T-cell (primary cell): ENCODE measurements around the gene ISY1. TPM values are rescaled to one million over a fixed set of nuclear protein-coding genes. Genes with fewer than 3 reads are reported as not detected.
"Not testable (repeated sequence)": the region's sequence is repeated elsewhere in the genome, so short reads cannot be mapped to it uniquely, and the experiment has no call there.

ENCODE experiments used
- ATAC-seq, 4 experiments: fragments of 200-7000 bp in 3 of 4; fragments of 150-1000 bp in 1 of 4; cut with Tn5 transposase; replicated peaks in 1 of 4; 1 replicate in 3 of 4; 2 replicates in 1 of 4; pipeline ENCODE4 v1.10.0; 2021; ENCODE audit warnings: moderate library complexity in 3 of 4, mild to moderate bottlenecking in 2 of 4, moderate number of reproducible peaks in 1 of 4
- CTCF ChIA-PET, 2 donors: fragments of 300-600 bp; sonication (Branson Sonifier 250); formaldehyde crosslinking; loops; one replicate each; lab custom pipeline; 2022; ENCODE audit warnings: antibody characterized with exemption in 2 of 2; lab: Charles Lee
- POLR2A ChIA-PET, 2 donors: fragments of 300-600 bp; sonication (Branson Sonifier 250); formaldehyde crosslinking; loops; one replicate each; lab custom pipeline; 2022; ENCODE audit warnings: antibody characterized with exemption in 2 of 2; lab: Charles Lee
- DNase-seq, 35 experiments: peaks; one replicate each; pipeline versions ENCODE4 v3.0.0 to v3.0.0-alpha.2; 2013 to 2023
- H3K27ac ChIP-seq: one replicate; pipeline ENCODE4 v1.5.1; 2013; ENCODE audit warnings: low read length
- H3K27me3 ChIP-seq, 2 experiments: replicated peaks in 1 of 2; 1 replicate in 1 of 2; 2 replicates in 1 of 2; pipeline versions ENCODE4 v1.6.1 to v1.7.0; 2013; ENCODE audit warnings: low read length in 1 of 2, mixed read lengths in 1 of 2; ENCODE audit not compliant: control insufficient read depth in 2 of 2, insufficient read depth in 2 of 2; ENCODE audit errors: extremely low read depth in 1 of 2
- H3K36me3 ChIP-seq, 2 donors: 1 replicate in 1 of 2; 2 replicates in 1 of 2; pipeline versions ENCODE4 v1.6.1 to v1.7.0; 2013; ENCODE audit warnings: low read length in 1 of 2; ENCODE audit not compliant: control insufficient read depth in 2 of 2, insufficient read depth in 1 of 2; ENCODE audit errors: extremely low read depth in 1 of 2
- H3K4me1 ChIP-seq, 2 experiments: 1 replicate in 1 of 2; 2 replicates in 1 of 2; pipeline versions ENCODE4 v1.6.1 to v1.7.0; 2013; ENCODE audit warnings: low read length in 2 of 2, mixed read lengths in 1 of 2; ENCODE audit not compliant: insufficient read depth in 2 of 2, control insufficient read depth in 1 of 2; ENCODE audit errors: extremely low read depth in 1 of 2
- H3K4me3 ChIP-seq, 2 donors: 1 replicate in 1 of 2; 2 replicates in 1 of 2; pipeline versions ENCODE4 v1.5.1 to v1.7.0; 2013; ENCODE audit warnings: mild to moderate bottlenecking in 2 of 2, low read length in 1 of 2, moderate library complexity in 1 of 2; ENCODE audit not compliant: control insufficient read depth in 1 of 2; ENCODE audit errors: extremely low read depth in 1 of 2
- H3K9me3 ChIP-seq: 2 replicates; pipeline ENCODE4 v1.7.0; 2013
- H3K27ac Mint-ChIP-seq, 2 donors: one replicate each; pipeline ENCODE4 v1.8.0; 2020 to 2021; ENCODE audit warnings: mild to moderate bottlenecking in 2 of 2, mixed read lengths in 2 of 2
- H3K27me3 Mint-ChIP-seq, 2 donors: one replicate each; pipeline ENCODE4 v1.8.0; 2021 to 2022; ENCODE audit warnings: mixed read lengths in 2 of 2
- H3K36me3 Mint-ChIP-seq: one replicate; pipeline ENCODE4 v1.8.0; 2021; ENCODE audit warnings: mixed read lengths
- H3K4me1 Mint-ChIP-seq, 3 donors: one replicate each; pipeline ENCODE4 v1.8.0; 2020 to 2022; ENCODE audit warnings: mixed read lengths in 3 of 3, mild to moderate bottlenecking in 1 of 3
- H3K4me3 Mint-ChIP-seq, 3 donors: one replicate each; pipeline ENCODE4 v1.8.0; 2020 to 2022; ENCODE audit warnings: mild to moderate bottlenecking in 3 of 3, mixed read lengths in 3 of 3, moderate library complexity in 3 of 3
- H3K9me3 Mint-ChIP-seq, 3 donors: one replicate each; pipeline ENCODE4 v1.8.0; 2020 to 2022; ENCODE audit warnings: mixed read lengths in 3 of 3
- WGBS: methylation state at CpG from one replicate; pipeline ENCODE4 v1.1.5; 2013; ENCODE audit warnings: missing lambda C conversion rate; ENCODE audit not compliant: insufficient coverage; 5-methylcytosine and 5-hydroxymethylcytosine counted together
- total RNA-seq, 35 experiments: library from RNA in 6 of 35; stranded (reverse) in 6 of 35; fragments of 120-200 nt in 1 of 35; gene quantifications; one replicate each; pipeline versions ENCODE4 v1.2.1 to v1.2.4 and lab custom pipeline; 2013 to 2026

Gene ISY1
- total RNA-seq, 5 donors from 2014 or later (not counting 1 experiment from before 2014, with no cell fraction given), result 34.8 to 42.0 (median 35.9) TPM

DNA sequence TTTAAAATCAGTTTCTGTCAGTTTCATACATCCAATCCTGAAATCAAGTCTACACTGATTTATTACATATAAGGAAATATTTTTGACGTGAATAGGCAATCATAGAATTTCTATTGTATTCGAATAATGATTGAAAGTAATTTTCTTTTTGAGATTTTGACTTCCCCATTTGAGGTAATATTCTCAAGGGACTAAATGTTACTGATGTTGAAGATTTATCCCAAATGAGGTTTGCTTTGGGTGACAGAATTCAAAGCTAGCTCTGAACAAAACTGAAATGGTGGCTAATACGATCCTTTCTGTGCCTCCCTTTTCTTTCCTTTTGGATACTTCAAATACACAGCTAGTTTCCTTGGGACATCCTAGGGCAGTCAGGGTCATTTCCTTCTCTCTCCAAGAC, 35.7 kb upstream of the ISY1 start:
- Mint-ChIP-seq H3K36me3 (no peaks in the 10 kb centered on the region), H3K27me3 (no peaks in the 10 kb centered on the region), H3K4me1 (no peaks in the 10 kb centered on the region), H3K27ac (no peak overlapping the region), H3K9me3 (no peaks in the 10 kb centered on the region), H3K4me3 (no peak overlapping the region)
- no peak overlapping the region for H3K27ac ChIP-seq
- ChIA-PET POLR2A (no interaction called here), CTCF (interaction anchor here in 1 of 2 donors (0.6 kb wide), 2 partner anchors 39 to 1062 kb away, joined by 4 to 5 read pairs; no protein-coding TSS in a partner anchor)
- no peak overlapping the region for H3K4me3 ChIP-seq
- no peak for ATAC-seq
- no peaks in the 10 kb centered on the region for H3K9me3 ChIP-seq
- H3K4me1 ChIP-seq, result no peaks in the 10 kb centered on the region
- no CpG with 5 or more reads among the region's 3 CpGs for WGBS
- no peak for DNase-seq
- no peaks in the 10 kb centered on the region for H3K36me3 ChIP-seq
- no peaks in the 10 kb centered on the region for H3K27me3 ChIP-seq

DNA sequence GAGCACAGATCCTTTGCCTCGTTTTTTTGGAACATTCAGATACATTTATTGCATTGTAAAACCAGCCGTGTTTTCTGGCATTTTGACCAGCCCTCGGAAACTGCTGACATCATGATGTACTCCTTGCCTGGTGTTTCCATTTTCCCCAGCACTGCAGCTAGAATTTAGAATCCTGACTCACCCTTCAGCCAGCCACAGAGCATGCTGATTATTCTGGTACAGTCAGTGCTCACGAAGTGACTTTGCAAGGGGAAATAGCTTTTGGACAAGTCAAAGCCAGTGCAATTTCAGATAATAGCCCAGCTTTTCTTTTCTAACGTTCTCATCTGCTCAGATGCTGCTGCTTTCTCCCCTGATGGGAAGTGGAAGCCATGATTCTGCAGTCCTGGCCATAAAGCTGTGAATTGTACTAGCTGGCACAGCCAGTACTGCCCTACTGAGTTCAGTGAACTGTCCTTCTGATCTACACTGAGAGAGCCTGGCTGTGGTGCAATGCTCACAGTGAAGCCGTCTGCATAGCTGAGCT, 34.9 kb upstream of the ISY1 start:
- Histone ChIP-seq H3K4me3 (no peak overlapping the region), H3K9me3 (no peaks in the 10 kb centered on the region), H3K27me3 (no peaks in the 10 kb centered on the region), H3K4me1 (no peaks in the 10 kb centered on the region), H3K27ac (no peak overlapping the region), H3K36me3 (no peaks in the 10 kb centered on the region)
- Mint-ChIP-seq H3K4me1 (no peaks in the 10 kb centered on the region), H3K27ac (no peak overlapping the region), H3K36me3 (no peaks in the 10 kb centered on the region), H3K27me3 (no peaks in the 10 kb centered on the region), H3K4me3 (no peak overlapping the region), H3K9me3 (no peaks in the 10 kb centered on the region)
- ATAC-seq (no peak), DNase-seq (no peak)
- POLR2A ChIA-PET, result no interaction called here
- CTCF ChIA-PET, result interaction anchor here in 1 of 2 donors (0.6 kb wide), 1 partner anchor 40 kb away, joined by 4 read pairs; no protein-coding TSS in a partner anchor
- 61% methylated on average over 5 of the region's 6 CpGs for WGBS

DNA sequence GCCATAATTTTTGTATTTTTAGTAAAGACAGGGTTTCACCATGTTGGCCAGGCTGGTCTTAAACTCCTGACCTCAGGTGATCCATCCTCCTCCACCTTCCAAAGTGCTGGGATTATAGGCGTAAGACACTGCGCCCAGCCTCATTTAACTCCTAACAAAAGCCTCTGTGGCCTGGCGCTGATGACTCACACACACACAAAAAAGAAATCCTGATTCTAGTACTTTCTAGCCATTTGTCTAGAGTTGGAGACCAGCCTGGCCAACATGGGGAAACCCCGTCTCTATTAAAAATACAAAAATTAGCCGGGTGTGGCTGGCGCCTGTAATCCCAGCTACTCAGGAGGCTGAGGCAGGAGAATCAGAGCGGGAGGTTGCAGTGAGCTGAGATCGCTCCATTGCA, 28.9 kb upstream of the ISY1 start:
- H3K9me3 ChIP-seq, H3K27me3 ChIP-seq, H3K27me3 Mint-ChIP-seq, ATAC-seq, H3K27ac ChIP-seq, H3K36me3 Mint-ChIP-seq, H3K4me1 Mint-ChIP-seq, H3K36me3 ChIP-seq, CTCF ChIA-PET, H3K4me3 Mint-ChIP-seq, DNase-seq, H3K27ac Mint-ChIP-seq, H3K4me3 ChIP-seq, POLR2A ChIA-PET, H3K9me3 Mint-ChIP-seq, H3K4me1 ChIP-seq: not testable (repeated sequence)
- WGBS, result 100% methylated on average over 2 of the region's 8 CpGs

DNA sequence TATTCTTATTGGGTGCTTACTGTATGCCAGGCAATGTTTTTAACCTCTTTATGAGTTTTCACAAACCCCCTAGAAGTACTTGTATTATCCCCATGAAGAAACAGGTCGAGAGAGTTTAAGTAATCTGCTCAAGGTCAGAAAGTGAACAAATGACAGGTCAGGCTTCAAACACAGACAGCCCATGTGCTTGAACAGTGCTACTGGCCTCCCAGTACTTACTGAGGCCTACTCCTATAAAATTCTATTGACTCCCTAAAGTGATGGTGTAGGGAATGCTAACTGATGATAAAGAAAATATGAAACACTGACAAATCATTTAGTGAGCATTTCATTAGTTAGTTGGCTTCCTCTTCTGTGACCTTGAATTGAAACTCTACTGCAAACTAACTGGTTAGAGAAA, 27.0 kb upstream of the ISY1 start:
- H3K4me1 Mint-ChIP-seq, result peaks cover 6 to 12% (median 8%) of the 10 kb centered on the region in 3 donors
- H3K27ac Mint-ChIP-seq, result no peak overlapping the region
- ATAC-seq (no peak), DNase-seq (no peak)
- Histone ChIP-seq H3K4me3 (no peak overlapping the region), H3K27ac (no peak overlapping the region), H3K4me1 (peaks cover 6 to 16% of the 10 kb centered on the region in 2 experiments), H3K27me3 (no peaks in the 10 kb centered on the region), H3K36me3 (no peaks in the 10 kb centered on the region), H3K9me3 (no peaks in the 10 kb centered on the region)
- no CpG with 5 or more reads among the region's 1 CpG for WGBS
- ChIA-PET CTCF (no interaction called here), POLR2A (no interaction called here)
- no peaks in the 10 kb centered on the region for H3K36me3 Mint-ChIP-seq
- H3K4me3 Mint-ChIP-seq, result no peak overlapping the region
- H3K9me3 Mint-ChIP-seq, result no peaks in the 10 kb centered on the region
- H3K27me3 Mint-ChIP-seq, result no peaks in the 10 kb centered on the region

DNA sequence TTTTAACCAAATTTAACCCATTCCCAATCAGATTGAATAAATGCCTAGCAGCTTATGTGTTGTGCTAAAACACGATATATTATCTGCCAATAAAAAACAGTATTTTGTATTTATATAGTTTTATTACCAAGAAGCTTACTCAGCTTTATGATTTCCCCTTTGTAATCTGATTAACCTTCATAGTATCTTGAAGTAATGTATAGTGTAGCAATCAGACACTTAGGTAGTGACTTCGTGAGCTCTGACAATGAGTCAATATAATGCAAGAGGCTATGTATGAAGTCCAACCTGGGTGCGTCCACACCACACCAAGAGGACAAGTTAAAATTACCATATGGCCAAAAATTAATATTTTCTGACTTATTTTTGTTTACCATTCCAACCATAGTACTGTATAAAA, 24.9 kb upstream of the ISY1 start:
- no peaks in the 10 kb centered on the region for H3K27me3 Mint-ChIP-seq
- no CpG with 5 or more reads among the region's 3 CpGs for WGBS
- Histone ChIP-seq H3K9me3 (no peaks in the 10 kb centered on the region), H3K4me3 (no peak overlapping the region), H3K27ac (no peak overlapping the region), H3K27me3 (no peaks in the 10 kb centered on the region), H3K36me3 (no peaks in the 10 kb centered on the region), H3K4me1 (peaks cover 19 to 23% of the 10 kb centered on the region in 2 experiments)
- CTCF ChIA-PET, result interaction anchor here (0.9 to 1.6 kb wide), 4 partner anchors 24 to 216 kb away, joined by 3 to 10 read pairs (median 4); no protein-coding TSS in a partner anchor
- H3K36me3 Mint-ChIP-seq, result peaks cover 14% of the 10 kb centered on the region
- POLR2A ChIA-PET, result interaction anchor here in 1 of 2 donors (0.5 kb wide), 1 partner anchor 65 kb away, joined by 3 read pairs; no protein-coding TSS in a partner anchor
- no peaks in the 10 kb centered on the region for H3K9me3 Mint-ChIP-seq
- DNase-seq (no peak), ATAC-seq (no peak)
- H3K4me3 Mint-ChIP-seq, result peak overlapping the region in 1 of 3 donors; percentile 9
- H3K27ac Mint-ChIP-seq, result peak overlapping the region in 1 of 2 donors; percentile 1
- H3K4me1 Mint-ChIP-seq, result peaks cover 18 to 26% (median 25%) of the 10 kb centered on the region in 3 donors

DNA sequence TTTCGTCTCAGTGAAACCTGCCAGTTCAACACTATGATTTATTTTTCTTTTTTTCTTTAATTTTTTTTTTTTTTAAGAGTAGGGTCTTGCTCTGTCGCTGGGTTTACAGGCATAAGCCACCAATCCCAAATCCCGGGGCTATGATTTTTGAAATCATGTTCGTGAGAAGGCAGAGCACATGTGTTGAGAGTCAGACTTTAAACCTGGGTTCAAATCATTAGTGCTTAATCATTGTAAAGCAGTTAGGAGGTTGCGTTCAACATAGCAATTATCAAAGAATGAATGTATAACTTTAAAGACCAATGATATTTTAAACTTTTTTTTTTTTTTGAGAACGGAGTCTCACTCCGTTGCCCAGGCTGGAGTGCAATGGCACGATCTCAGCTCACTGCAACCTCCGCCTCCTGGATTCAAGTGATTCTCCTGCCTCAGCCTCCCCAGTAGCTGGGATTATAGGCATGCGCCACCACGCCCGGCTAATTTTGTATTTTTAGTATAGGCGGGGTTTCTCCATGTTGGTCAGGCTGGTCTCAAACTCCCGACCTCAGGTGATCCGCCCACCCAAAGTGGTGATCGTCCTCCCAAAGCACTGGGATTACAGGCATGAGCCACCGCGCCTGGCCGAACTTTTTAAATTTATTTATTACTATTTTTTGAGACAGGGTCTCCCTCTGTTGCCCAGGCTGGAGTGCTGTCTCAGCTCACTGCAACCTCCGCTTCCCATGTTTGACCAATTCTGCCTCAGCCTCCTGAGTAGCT, 24.1 kb upstream of the ISY1 start:
- Mint-ChIP-seq H3K27ac (peak overlapping the region in 1 of 2 donors; percentile 97), H3K36me3 (peaks cover 21% of the 10 kb centered on the region), H3K4me3 (peak overlapping the region; percentile 24 to 97 (median 95)), H3K4me1 (peaks cover 26 to 33% (median 32%) of the 10 kb centered on the region in 3 donors)
- not testable (repeated sequence) for H3K9me3 ChIP-seq, ATAC-seq, H3K27me3 Mint-ChIP-seq, DNase-seq, H3K4me3 ChIP-seq, H3K36me3 ChIP-seq, H3K9me3 Mint-ChIP-seq, H3K27me3 ChIP-seq
- POLR2A ChIA-PET, result interaction anchor here in 1 of 2 donors (0.7 kb wide), 1 partner anchor 19 kb away, joined by 5 read pairs; no protein-coding TSS in a partner anchor
- H3K27ac ChIP-seq, result peak overlapping the region; percentile 76
- CTCF ChIA-PET, result interaction anchor here in 1 of 2 donors (1.4 to 1.6 kb wide), 2 partner anchors 23 to 61 kb away, joined by 4 to 10 read pairs; no protein-coding TSS in a partner anchor
- peaks cover 22 to 28% of the 10 kb centered on the region in 2 experiments for H3K4me1 ChIP-seq
- WGBS, result 53% methylated on average over 4 of the region's 20 CpGs
